Esophagus muscularis mucosa (tissue), 4 donors: ENCODE data around the gene IGLL5. TPM values are rescaled to one million over a fixed set of nuclear protein-coding genes. Genes with fewer than 3 reads are reported as not detected.

ENCODE experiments used
- DNase-seq: peaks from one replicate; pipeline ENCODE4 v3.0.0-alpha.2; 2017; ENCODE audit errors: extremely low spot score
- H3K27ac ChIP-seq, 4 donors: fragments of 200-600 bp; sonication (generic); replicated peaks in 1 of 4; 1 replicate in 3 of 4; 2 replicates in 1 of 4; pipeline ENCODE4 v1.5.1; 2016 to 2019; ENCODE audit warnings: mild to moderate bottlenecking in 1 of 4
- H3K27me3 ChIP-seq, 4 donors: fragments of 200-600 bp; sonication (generic); one replicate each; pipeline versions ENCODE4 v1.5.1 to v1.6.0; 2016 to 2019
- H3K36me3 ChIP-seq, 4 donors: fragments of 200-600 bp; sonication (generic); one replicate each; pipeline ENCODE4 v1.5.1; 2016 to 2019
- H3K4me1 ChIP-seq, 4 donors: fragments of 200-600 bp; sonication (generic); one replicate each; pipeline ENCODE4 v1.5.1; 2016 to 2019
- H3K4me3 ChIP-seq, 4 donors: fragments of 200-600 bp; sonication (generic); 1 replicate in 2 of 4; 2 replicates in 2 of 4; pipeline ENCODE4 v1.5.1; 2016 to 2019; ENCODE audit warnings: mild to moderate bottlenecking in 4 of 4, moderate library complexity in 1 of 4
- H3K9me3 ChIP-seq, 4 donors: fragments of 200-600 bp; sonication (generic); 1 replicate in 3 of 4; 2 replicates in 1 of 4; pipeline ENCODE4 v1.5.1; 2016 to 2019
- EP300 ChIP-seq: sonication (generic); formaldehyde crosslinking; IDR thresholded peaks from one replicate; pipeline ENCODE4 v1.6.1; 2017; ENCODE audit warnings: antibody characterized with exemption
- POLR2A ChIP-seq: fragments of 450-650 bp; IDR thresholded peaks from one replicate; pipeline ENCODE4 v1.6.1; 2017; ENCODE audit warnings: antibody characterized with exemption, moderate library complexity, mild to moderate bottlenecking, low read depth
- POLR2AphosphoS5 ChIP-seq, 2 donors: sonication (generic); formaldehyde crosslinking; IDR thresholded peaks; one replicate each; pipeline ENCODE4 v1.6.1; 2017; ENCODE audit warnings: antibody characterized with exemption in 2 of 2
- WGBS: methylation state at CpG from one replicate; pipeline ENCODE4 v1.1.5; 2018; 5-methylcytosine and 5-hydroxymethylcytosine counted together
- intact Hi-C: fragments of 100-400 bp; cut with DNase I; formaldehyde crosslinking; loops from one replicate; pipeline ENCODE4 v1.15.1; 2023
- total RNA-seq, 4 donors: library from RNA; depleted of rRNA; stranded (reverse); fragments of >200 nt; gene quantifications; one replicate each; pipeline versions ENCODE4 v1.1.0 to v1.2.1, GENCODE V29; 2016
- TF ChIP-seq, protein P1 (sequence below), 3 experiments: fragments of 200-600 bp in 2 of 3; fragments of 450-650 bp in 1 of 3; sonication (generic) in 2 of 3; IDR thresholded peaks; one replicate each; pipeline ENCODE4 v1.5.1; 2017 to 2019; ENCODE audit warnings: antibody characterized with exemption in 3 of 3, mild to moderate bottlenecking in 2 of 3, moderate library complexity in 1 of 3

The IGLL5 gene
- total RNA-seq, 4 donors from 2014 or later = 0.39 to 1.3 (median 0.80) TPM; not detected in 1

DNA sequence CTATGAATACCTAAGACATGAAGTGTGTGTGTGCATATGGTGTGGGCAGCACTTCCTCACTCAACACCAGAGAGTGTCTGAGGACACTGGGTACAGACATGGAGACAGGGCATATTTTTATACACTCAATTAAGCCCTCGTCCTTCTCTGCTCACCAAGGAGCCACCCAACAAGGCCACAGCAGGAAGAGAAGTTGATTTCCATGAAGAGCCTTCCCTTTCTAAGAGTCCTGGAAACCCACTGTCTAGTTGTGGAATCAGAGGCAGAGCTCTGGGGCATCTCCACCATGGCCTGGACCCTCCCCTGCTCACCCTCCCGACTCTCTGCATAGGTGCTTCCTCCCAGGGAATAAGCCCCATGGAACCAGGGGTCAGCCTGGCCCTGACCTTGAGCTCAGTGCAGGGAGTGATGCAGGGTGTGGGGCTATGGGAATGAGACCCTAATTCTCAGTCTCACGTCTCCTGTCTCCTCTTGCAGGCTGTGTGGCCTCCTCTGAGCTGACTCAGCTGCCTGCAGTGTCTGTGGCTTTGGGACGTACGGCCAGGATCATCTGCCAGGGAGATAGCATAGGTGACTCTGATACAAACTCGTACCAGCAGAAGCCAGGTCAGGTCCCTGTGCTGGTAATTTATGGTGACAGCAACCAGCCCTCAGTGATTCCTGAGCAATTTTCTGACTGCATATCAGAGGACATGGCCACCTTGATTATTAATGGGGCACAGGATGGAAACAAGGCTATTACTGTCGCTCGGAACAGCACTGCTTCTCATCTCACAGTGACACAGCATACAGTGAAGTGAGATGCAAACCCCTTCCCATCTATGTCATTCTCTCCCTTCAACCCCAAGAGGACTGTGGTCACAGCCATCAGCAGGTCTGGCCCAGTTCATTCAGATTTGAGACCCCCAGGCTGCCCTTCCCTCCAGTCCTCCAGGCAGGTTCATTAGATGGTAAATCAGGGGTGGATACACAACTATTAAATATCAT, 14.6 kb upstream of the IGLL5 start:
- Histone ChIP-seq H3K4me3 (no peak overlapping the region), H3K36me3 (no peaks in the 10 kb centered on the region), H3K4me1 (no peaks in the 10 kb centered on the region), H3K27ac (no peak overlapping the region), H3K27me3 (peaks cover 0 to 26% (median 2%) of the 10 kb centered on the region in 4 donors), H3K9me3 (peaks cover 0 to 16% (median 11%) of the 10 kb centered on the region in 4 donors)
- TF ChIP-seq, protein P1, sequence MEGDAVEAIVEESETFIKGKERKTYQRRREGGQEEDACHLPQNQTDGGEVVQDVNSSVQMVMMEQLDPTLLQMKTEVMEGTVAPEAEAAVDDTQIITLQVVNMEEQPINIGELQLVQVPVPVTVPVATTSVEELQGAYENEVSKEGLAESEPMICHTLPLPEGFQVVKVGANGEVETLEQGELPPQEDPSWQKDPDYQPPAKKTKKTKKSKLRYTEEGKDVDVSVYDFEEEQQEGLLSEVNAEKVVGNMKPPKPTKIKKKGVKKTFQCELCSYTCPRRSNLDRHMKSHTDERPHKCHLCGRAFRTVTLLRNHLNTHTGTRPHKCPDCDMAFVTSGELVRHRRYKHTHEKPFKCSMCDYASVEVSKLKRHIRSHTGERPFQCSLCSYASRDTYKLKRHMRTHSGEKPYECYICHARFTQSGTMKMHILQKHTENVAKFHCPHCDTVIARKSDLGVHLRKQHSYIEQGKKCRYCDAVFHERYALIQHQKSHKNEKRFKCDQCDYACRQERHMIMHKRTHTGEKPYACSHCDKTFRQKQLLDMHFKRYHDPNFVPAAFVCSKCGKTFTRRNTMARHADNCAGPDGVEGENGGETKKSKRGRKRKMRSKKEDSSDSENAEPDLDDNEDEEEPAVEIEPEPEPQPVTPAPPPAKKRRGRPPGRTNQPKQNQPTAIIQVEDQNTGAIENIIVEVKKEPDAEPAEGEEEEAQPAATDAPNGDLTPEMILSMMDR (IDR thresholded peaks at IDR 0.05) = no peak
- TF ChIP-seq POLR2AphosphoS5 (IDR thresholded peaks at IDR 0.05) (no peak), EP300 (no peak), POLR2A (no peak)
- no peak for DNase-seq
- 80% methylated on average over 5 of the region's 8 CpGs for WGBS
- intact Hi-C loops = no loop called here

DNA sequence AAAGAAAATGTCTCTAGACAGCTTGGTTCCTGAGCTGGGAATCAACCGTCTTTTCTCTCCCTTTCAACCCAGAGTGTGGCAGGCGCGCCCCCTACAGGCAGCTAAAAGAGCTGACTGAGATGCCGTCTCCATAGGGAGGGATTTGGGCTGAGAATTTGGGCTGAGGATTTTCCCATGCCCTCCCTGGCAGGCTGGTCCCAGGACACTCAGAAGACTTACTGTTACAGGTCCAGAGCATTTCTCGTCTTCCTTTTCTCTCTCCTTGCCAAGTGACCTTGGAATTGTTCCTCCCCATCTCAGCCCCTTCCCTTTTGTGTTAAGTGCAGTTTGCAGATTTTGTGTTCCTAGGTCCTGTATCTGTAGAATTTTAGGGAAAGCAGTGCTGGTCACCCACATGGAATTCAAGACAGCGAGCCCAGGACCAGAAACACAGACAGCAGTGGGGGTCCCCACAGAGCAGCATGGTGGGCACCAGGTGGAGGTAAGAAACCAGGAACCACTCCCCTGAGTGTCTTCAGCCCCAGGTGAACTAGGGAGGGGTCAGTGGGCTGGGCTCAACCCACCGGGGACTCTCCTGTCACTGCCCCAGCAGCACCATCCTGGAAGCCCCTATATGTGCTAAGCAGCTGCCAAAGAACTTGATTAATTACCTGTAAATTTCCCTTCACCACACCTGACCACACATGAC, 9.9 kb upstream of the IGLL5 start:
- intact Hi-C loops = no loop called here
- peaks cover 0 to 16% (median 11%) of the 10 kb centered on the region in 4 donors for H3K9me3 ChIP-seq
- H3K27me3 ChIP-seq = peaks cover 0 to 47% (median 2%) of the 10 kb centered on the region in 4 donors
- WGBS = 18% methylated on average over 7 of the region's 7 CpGs
- no peaks in the 10 kb centered on the region for H3K36me3 ChIP-seq
- H3K27ac ChIP-seq = no peak overlapping the region
- H3K4me1 ChIP-seq = no peaks in the 10 kb centered on the region
- DNase-seq = no peak
- H3K4me3 ChIP-seq = no peak overlapping the region
- no peak for TF ChIP-seq POLR2A
- TF ChIP-seq, protein P1 (IDR thresholded peaks at IDR 0.05) = peak; percentile 30 to 54 (median 42)

DNA sequence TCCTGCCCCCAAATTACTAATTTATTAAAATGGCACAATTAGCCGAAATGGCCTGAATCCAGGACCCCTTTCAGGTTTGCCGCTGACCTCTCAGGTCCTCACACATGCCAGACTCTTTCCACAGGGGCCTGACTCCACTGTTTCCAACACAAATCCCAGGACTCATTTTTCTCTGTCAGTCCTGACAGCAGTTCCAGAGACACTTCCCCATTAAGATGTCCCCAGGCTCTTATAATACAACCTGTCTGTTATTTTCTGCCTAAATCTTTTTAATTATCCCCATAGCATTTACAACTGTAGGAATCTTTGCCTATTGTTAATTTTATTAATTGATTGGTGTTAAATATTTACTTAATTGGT, 9.4 kb upstream of the IGLL5 start:
- Histone ChIP-seq H3K27ac (no peak overlapping the region), H3K4me1 (no peaks in the 10 kb centered on the region), H3K9me3 (peaks cover 0 to 14% (median 11%) of the 10 kb centered on the region in 4 donors), H3K4me3 (no peak overlapping the region), H3K27me3 (peaks cover 0 to 43% (median under 1%) of the 10 kb centered on the region in 4 donors), H3K36me3 (no peaks in the 10 kb centered on the region)
- TF ChIP-seq POLR2A (no peak), POLR2AphosphoS5 (IDR thresholded peaks at IDR 0.05) (no peak), EP300 (no peak)
- TF ChIP-seq, protein P1 (IDR thresholded peaks at IDR 0.05) = no peak
- WGBS = 68% methylated on average over 2 of the region's 2 CpGs
- no peak for DNase-seq
- intact Hi-C loops = no loop called here

DNA sequence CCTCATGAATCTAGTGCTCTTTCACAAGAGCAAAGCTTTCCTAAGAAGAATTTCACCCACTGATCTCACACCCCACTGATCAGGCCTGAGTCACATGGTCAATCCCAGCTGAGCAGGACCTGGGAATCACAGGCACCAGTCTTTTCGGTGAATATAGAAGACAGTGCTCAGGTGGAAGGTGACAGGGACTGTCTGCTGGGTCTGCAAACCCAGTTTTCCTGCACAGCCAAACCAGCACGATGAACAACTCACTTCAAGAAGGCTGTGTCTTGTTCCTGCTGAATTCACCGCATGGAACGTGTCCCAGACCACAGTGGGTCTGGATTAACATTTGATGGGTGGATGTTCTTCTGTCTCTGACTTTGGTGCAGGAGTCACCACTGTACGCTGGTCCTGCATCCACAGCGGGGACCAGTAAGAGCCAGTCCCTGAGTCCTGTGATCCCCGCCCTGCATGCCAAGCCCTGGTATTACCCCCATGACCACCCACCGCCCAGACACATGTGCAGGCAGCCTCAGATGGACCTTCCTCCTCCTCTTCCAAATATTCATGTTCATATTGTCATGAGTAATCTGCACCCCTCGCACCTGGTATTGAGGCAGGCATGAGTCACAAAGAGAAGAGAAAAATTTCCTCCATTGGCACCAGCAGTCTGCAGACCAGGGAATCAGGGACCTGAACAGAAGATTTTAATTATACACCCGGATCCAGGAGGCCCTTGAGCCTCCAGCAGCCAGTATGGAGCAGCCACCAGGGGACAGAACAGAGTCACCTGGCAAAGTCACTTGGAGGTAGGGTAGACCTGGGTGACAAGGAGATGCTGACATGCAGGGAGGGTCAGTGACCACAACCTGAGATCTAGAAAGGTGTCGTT, 8.6 kb upstream of the IGLL5 start:
- no peak for TF ChIP-seq EP300
- no peak for TF ChIP-seq POLR2AphosphoS5 (IDR thresholded peaks at IDR 0.05)
- TF ChIP-seq, protein P1 (IDR thresholded peaks at IDR 0.05) = no peak
- no peak for TF ChIP-seq POLR2A
- Histone ChIP-seq H3K27me3 (peaks cover 0 to 41% (median 0%) of the 10 kb centered on the region in 4 donors), H3K27ac (no peak overlapping the region), H3K4me3 (no peak overlapping the region), H3K36me3 (no peaks in the 10 kb centered on the region), H3K9me3 (peaks cover 0 to 10% (median 8%) of the 10 kb centered on the region in 4 donors), H3K4me1 (no peaks in the 10 kb centered on the region)
- DNase-seq = no peak
- intact Hi-C loops = no loop called here
- WGBS = 86% methylated on average over 9 of the region's 11 CpGs
